OCI-LY7 (cell line): ENCODE results near the gene DEFB108B.
"Not testable (repeated sequence)": the region's sequence is repeated elsewhere in the genome, so short reads cannot be mapped to it uniquely, and the experiment has no call there.

Experiments used
- CTCF ChIP-seq: fragments of 200-600 bp; sonication (generic); conservative IDR thresholded peaks from 2 replicates; pipeline ENCODE4 v1.5.1; 2014; ENCODE audit warnings: mild to moderate bottlenecking, antibody characterized with exemption, low read length, moderate library complexity, mixed read lengths
- EZH2phosphoT487 ChIP-seq: fragments of 200-600 bp; sonication (generic); IDR thresholded peaks from 2 replicates; pipeline ENCODE4 v1.6.1; 2018; ENCODE audit warnings: low read depth, borderline replicate concordance, mild to moderate bottlenecking, mixed run types, antibody characterized with exemption, low read length, moderate library complexity, mixed read lengths

- not testable (repeated sequence) for TF ChIP-seq CTCF, EZH2phosphoT487
These were observed 9.7 kb downstream of the DEFB108B start for GRCh38 chr11:71842720-71843119.
